ENCODE results near the gene LRRC4C. TPM values are rescaled to one million over a fixed set of nuclear protein-coding genes. Genes with fewer than 3 reads are reported as not detected.

LRRC4C gene
- total RNA-seq, 6 donors from 2014 or later, result 0.37 to 1.2 (median 1.0) TPM; not detected in 2

- no peak for ATAC-seq (ENCODE audit: low FRiP score in 2 of 2)
- TF ChIP-seq POLR2AphosphoS5 (IDR thresholded peaks at IDR 0.05) (no peak), CTCF (IDR thresholded peaks at IDR 0.05) (no peak), POLR2A (IDR thresholded peaks at IDR 0.05) (no peak), EP300 (IDR thresholded peaks at IDR 0.05) (no peak)
- Histone ChIP-seq H3K4me1 (no peaks in the 10 kb centered on the region), H3K27me3 (no peaks in the 10 kb centered on the region), H3K9me3 (no peaks in the 10 kb centered on the region), H3K27ac (no peak overlapping the region), H3K4me3 (no peak overlapping the region), H3K36me3 (no peaks in the 10 kb centered on the region)
- no peak for DNase-seq
- 85 to 90% methylated on average over 3 of the region's 3 CpGs for WGBS, 2 donors
Observed at GRCh38 chr11:40323241-40323640, 1136.2 kb downstream of the LRRC4C start.

GRCh38 chr11:40321537-40321936 is 1137.9 kb downstream of the LRRC4C start:
- WGBS, 2 donors, result 78 to 84% methylated on average over 1 of the region's 1 CpG
- DNase-seq (no peak), ATAC-seq (ENCODE audit: low FRiP score in 2 of 2) (no peak)
- Histone ChIP-seq H3K27me3 (no peaks in the 10 kb centered on the region), H3K4me3 (no peak overlapping the region), H3K27ac (no peak overlapping the region), H3K36me3 (no peaks in the 10 kb centered on the region), H3K4me1 (no peaks in the 10 kb centered on the region), H3K9me3 (no peaks in the 10 kb centered on the region)
- TF ChIP-seq EP300 (IDR thresholded peaks at IDR 0.05) (no peak), CTCF (IDR thresholded peaks at IDR 0.05) (no peak), POLR2AphosphoS5 (IDR thresholded peaks at IDR 0.05) (no peak), POLR2A (IDR thresholded peaks at IDR 0.05) (no peak)

GRCh38 chr11:40316171-40316570 is 1143.3 kb downstream of the LRRC4C start:
- DNase-seq (no peak), ATAC-seq (ENCODE audit: low FRiP score in 2 of 2) (no peak)
- no peak for TF ChIP-seq EP300 (IDR thresholded peaks at IDR 0.05)
- TF ChIP-seq POLR2A (IDR thresholded peaks at IDR 0.05), result no peak
- TF ChIP-seq CTCF (IDR thresholded peaks at IDR 0.05), result no peak
- no peak for TF ChIP-seq POLR2AphosphoS5 (IDR thresholded peaks at IDR 0.05)

GRCh38 chr11:40315122-40315521 is 1144.3 kb downstream of the LRRC4C start:
- Histone ChIP-seq H3K27ac (no peak overlapping the region), H3K9me3 (no peaks in the 10 kb centered on the region), H3K4me1 (no peaks in the 10 kb centered on the region), H3K27me3 (no peaks in the 10 kb centered on the region), H3K4me3 (no peak overlapping the region), H3K36me3 (no peaks in the 10 kb centered on the region)
- 82 to 85% methylated on average over 1 of the region's 1 CpG for WGBS, 2 donors
- ATAC-seq (ENCODE audit: low FRiP score in 2 of 2), result no peak
- TF ChIP-seq EP300 (IDR thresholded peaks at IDR 0.05) (no peak), POLR2A (IDR thresholded peaks at IDR 0.05) (no peak), CTCF (IDR thresholded peaks at IDR 0.05) (no peak), POLR2AphosphoS5 (IDR thresholded peaks at IDR 0.05) (no peak)
- DNase-seq, result no peak

More at GRCh38 chr11:40316171-40316570, 1143.3 kb downstream of the LRRC4C start:
- H3K9me3 ChIP-seq, result no peaks in the 10 kb centered on the region
- no peaks in the 10 kb centered on the region for H3K36me3 ChIP-seq
- no peak overlapping the region for H3K4me3 ChIP-seq
- H3K4me1 ChIP-seq, result no peaks in the 10 kb centered on the region
- no peak overlapping the region for H3K27ac ChIP-seq
- no peaks in the 10 kb centered on the region for H3K27me3 ChIP-seq

GRCh38 chr11:40314327-40314726 is 1145.1 kb downstream of the LRRC4C start:
- ATAC-seq (ENCODE audit: low FRiP score in 2 of 2) (no peak), DNase-seq (no peak)
- Histone ChIP-seq H3K4me1 (no peaks in the 10 kb centered on the region), H3K27ac (no peak overlapping the region), H3K36me3 (no peaks in the 10 kb centered on the region), H3K27me3 (no peaks in the 10 kb centered on the region), H3K9me3 (no peaks in the 10 kb centered on the region), H3K4me3 (no peak overlapping the region)
- TF ChIP-seq POLR2A (IDR thresholded peaks at IDR 0.05), result no peak
- no peak for TF ChIP-seq POLR2AphosphoS5 (IDR thresholded peaks at IDR 0.05)
- TF ChIP-seq CTCF (IDR thresholded peaks at IDR 0.05), result no peak
- TF ChIP-seq EP300 (IDR thresholded peaks at IDR 0.05), result no peak
- 19 to 20% methylated on average over 2 of the region's 2 CpGs for whole genome bisulfite sequencing, 2 donors
